ENCODE measurements around the gene STK26.

The STK26 gene

DNA sequence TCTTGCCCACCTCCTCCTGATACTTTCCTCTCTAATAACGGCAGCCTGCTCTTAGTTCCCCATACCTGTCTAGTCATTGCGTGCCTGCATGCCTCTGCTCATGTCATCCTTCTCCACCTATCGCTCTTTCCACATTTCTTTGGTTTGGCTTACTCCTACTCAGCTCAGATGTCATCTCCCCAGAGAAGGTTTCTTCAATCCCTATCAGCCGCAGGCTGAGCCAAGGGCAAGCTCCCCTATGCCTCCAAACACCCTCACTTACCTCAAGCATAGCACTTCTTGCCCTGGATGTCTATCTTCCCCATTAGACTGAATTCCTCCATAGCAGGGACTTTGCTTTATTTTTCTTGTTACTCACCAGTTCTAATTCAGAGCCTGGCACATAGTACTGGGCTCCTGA is 78.1 kb downstream of the STK26 start:
- no peak for DNase-seq

GRCh38 chrX:132101799-132102198 is 78.7 kb downstream of the STK26 start:
- no peak for DNase-seq

- no peak for DNase-seq
These were observed 84.2 kb downstream of the STK26 start for GRCh38 chrX:132107291-132107690.

DNA sequence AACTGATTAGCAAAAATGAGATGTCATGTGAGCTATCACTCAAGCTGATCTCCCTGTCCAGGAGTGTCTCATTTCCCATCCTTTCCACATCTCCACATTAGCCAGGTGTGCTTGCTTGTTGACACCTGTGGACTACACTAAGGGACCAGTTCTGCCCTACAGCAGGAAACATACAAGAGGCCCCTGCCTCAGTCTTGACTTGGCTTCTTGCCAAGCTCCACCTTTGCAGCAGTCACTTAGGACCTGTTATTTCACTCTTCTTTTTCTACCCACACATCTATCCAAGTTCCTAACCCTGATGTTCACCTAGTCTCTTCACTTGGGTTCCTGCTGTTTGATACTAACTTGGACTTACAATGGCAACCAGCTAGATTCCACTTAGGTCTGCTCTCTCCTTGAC is 91.5 kb downstream of the STK26 start:
- DNase-seq, result no peak

DNA sequence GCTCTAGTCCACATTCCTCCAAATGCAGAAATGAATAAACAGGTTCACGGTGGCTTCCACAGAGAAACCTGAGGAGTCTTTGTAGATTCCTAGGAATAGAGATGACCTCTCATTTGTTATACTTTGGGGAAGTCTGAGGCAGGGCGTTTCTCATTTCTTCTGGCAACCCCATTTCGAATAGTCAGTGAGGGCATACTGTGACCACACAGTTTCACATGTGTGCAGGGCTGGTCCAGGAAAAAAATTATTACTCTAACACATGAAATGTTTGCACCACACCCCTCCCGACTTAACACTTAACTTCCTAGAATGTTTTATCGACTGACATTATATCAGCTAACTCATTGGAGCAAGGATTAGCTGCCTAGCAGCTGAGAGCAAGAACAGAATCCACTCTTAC is 92.7 kb downstream of the STK26 start:
- DNase-seq, result no peak

DNA sequence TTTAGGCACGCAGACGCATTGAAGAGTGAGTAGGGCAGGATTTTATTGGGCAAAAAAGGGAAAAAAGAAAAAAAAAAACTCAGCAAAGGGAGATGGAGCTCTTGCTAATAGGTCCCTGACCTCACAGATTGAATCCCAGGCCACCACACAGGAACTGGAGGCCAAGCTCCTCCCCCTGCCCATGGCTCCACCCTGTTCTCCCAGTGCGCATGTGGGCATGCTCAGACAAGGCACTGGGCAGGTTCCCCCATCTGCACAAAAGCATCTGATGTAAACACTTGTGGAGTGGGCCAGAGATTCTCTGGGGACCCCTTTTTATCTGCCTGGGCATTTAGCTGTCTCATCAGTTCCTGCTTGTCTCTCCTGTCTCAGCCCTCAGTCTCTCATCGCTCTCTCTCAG is 95.3 kb downstream of the STK26 start:
- DNase-seq, result no peak

GRCh38 chrX:132119283-132119682 is 96.2 kb downstream of the STK26 start:
- DNase-seq, result no peak

DNA sequence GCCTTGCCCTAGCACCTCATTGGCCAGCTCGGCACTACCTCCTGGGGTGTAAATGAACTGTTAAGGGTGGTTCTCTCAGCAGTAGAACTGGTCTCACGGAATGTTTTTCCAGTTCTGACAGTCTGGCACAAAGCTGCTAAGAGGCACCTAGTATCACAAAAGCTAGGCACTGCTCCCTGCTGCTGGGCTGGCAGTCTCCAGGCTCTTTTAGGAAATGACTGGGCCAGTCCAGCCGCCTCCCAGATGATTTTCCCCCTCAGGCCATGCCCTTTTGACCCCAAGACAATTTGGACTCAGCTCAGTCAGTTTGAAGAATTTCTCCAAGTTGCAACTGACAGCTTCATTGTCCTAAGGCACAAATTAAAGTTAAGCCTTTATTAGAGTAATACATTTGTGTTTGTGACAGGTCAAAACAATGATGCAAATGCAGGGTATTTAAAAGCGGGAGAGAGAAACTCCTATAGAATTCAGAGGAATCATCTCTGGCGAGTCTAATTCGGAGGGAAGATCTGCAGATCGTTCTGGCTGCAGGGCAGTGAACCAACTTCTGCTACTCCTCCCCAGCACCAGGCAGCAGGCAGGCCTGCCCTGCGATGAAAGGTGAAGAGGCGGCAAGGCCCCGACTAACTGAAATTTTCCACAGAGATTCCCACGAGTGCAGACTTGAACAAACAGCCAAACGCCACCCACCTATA is 96.9 kb downstream of the STK26 start:
- no peak for DNase-seq

GRCh38 chrX:132120913-132121312 is 97.8 kb downstream of the STK26 start:
- no peak for DNase-seq
